Testis (tissue), 2 donors: ENCODE results near the gene ARTN.

ENCODE experiments used
- CTCF ChIP-seq, 3 experiments: fragments of 450-650 bp in 2 of 3; fragments of 200-600 bp in 1 of 3; sonication (generic) in 1 of 3; IDR thresholded peaks; one replicate each; pipeline ENCODE4 v1.5.1; 2016 to 2019; ENCODE audit warnings: antibody characterized with exemption in 3 of 3, mild to moderate bottlenecking in 2 of 3, moderate library complexity in 1 of 3
- POLR2A ChIP-seq: fragments of 450-650 bp; IDR thresholded peaks from one replicate; pipeline ENCODE4 v1.6.1; 2017; ENCODE audit warnings: antibody characterized with exemption, mild to moderate bottlenecking, moderate library complexity

GRCh38 chr1:43904660-43905551, 28.7 kb upstream of the ARTN start:
- TF ChIP-seq CTCF (IDR thresholded peaks at IDR 0.05), result no peak
- no peak for TF ChIP-seq POLR2A
